ENCODE results near the gene WDFY2.

The WDFY2 gene

GRCh38 chr13:51556740-51557139, 27.5 kb upstream of the WDFY2 start:
- no peak overlapping the region for H3K4me3 ChIP-seq (ENCODE audit: low read depth, low read length)
- no peak for DNase-seq (ENCODE audit: low read depth)
- TF ChIP-seq CTCF (IDR thresholded peaks at IDR 0.05; ENCODE audit: insufficient read depth, low read depth, low read length, missing control alignments), result no peak

DNA sequence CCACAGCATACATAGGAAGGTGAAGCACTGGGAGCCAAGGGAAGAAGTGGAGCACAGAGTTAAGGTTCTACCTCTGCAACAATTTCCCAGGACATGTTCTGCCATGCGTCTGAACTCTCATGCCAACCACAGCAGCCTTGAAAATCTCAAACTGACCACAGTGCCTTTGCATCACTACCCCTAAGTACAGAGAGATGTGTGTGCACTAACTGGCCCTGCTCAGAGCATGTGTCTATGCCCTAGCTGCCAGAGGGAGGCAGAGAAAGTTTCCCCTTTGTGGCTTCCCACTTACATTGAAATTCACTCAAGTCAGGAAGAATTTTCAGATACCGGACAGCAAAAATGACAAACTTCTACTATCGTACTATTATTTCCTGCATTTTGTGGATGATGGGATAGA, 26.8 kb upstream of the WDFY2 start:
- H3K4me3 ChIP-seq (ENCODE audit: low read depth, low read length), result no peak overlapping the region
- TF ChIP-seq CTCF (IDR thresholded peaks at IDR 0.05; ENCODE audit: insufficient read depth, low read depth, low read length, missing control alignments), result no peak
- no peak for DNase-seq (ENCODE audit: low read depth)

DNA sequence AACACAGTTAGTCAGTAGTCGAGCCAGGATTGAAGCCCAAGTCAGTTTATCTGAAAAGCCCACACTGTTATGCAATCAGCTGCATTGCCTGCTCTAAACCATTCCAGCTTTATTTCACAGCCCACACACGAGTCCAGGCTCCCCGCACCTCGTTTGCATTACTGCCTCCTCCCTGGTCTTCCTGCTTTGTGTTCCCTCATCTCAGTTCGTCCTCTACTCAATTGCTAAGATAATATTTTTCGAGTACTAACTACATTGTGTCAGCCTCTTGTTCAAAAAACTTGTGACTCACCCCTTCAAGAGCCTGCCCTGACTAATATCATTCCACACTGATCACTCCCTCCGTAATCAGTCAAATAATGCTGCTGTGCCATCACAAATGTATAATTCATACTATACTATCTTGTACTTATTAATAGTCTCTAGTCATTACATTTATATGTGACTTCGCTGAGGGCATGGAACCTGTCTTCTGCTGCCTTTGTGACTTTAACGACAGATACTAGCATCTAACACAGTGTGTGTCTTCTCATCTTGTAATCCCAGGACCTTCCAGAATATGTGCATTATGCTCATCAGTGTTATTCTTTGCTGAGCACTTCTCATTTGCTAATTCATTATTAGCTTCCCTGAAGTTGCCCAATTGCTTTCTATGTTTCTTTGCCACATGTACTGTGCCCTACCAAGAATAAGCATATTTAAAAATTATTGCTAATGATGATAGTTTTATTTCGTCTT, 26.2 kb upstream of the WDFY2 start:
- no peak for DNase-seq (ENCODE audit: low read depth)
- TF ChIP-seq CTCF (IDR thresholded peaks at IDR 0.05; ENCODE audit: insufficient read depth, low read depth, low read length, missing control alignments), result no peak
- no peak overlapping the region for H3K4me3 ChIP-seq (ENCODE audit: low read depth, low read length)

- H3K4me3 ChIP-seq (ENCODE audit: low read depth, low read length), result no peak overlapping the region
- DNase-seq (ENCODE audit: low read depth), result peak; percentile 24
- TF ChIP-seq CTCF (IDR thresholded peaks at IDR 0.05; ENCODE audit: insufficient read depth, low read depth, low read length, missing control alignments), result no peak
These were observed 24.1 kb upstream of the WDFY2 start for GRCh38 chr13:51559946-51560735.

DNA sequence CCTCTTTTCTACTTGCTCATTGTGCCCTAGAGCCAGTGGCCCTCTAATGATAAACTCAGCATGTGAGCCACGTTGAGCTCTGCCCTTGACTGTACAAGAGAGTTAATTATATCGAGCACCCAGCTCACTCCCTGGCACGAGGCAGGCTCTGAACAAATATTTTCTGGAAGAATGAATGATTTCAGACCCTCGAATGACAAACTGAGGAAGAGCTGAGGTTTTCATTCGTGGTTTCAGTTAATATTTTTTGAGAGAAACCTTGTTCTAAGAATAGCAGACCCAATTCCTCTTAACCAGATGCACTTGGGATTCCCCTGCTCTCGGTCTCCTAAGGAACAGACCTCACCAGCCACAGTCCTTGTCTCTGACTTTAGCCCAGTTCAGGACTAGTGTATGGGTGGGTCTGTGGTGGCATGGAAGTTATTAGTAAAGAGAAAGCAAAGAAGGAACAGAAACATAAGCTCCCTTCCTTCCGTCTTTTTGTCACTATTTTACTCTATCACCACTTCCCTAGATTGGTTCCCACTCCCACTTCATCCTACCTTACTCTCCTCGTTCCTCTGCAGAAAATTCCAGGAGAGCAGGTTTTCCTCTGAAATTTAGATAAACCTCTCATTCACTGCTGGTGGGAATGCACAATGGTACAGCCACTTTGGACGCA, 22.1 kb upstream of the WDFY2 start:
- H3K4me3 ChIP-seq (ENCODE audit: low read depth, low read length), result no peak overlapping the region
- peak; percentile 82 for DNase-seq (ENCODE audit: low read depth)
- TF ChIP-seq CTCF (IDR thresholded peaks at IDR 0.05; ENCODE audit: insufficient read depth, low read depth, low read length, missing control alignments), result no peak

DNA sequence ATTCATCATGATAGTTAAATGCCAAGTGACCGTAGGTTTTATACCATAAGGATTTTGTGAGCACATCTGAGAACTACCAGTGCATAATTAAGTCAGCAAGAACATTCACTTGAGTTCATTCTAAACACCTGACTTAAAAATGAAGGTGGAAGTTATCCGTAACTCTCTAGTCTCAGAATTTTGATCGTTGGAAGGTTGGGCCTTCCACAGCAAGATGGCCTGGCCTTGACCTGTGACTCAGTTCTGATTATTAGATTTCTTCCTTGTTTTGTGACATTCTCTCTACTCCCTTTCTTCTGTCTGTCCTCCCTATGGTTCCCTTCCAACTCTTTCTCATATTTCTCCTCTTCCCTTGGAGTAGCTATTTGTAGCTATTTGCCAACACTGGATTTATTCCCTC, 20.0 kb upstream of the WDFY2 start:
- DNase-seq (ENCODE audit: low read depth), result no peak
- H3K4me3 ChIP-seq (ENCODE audit: low read depth, low read length), result no peak overlapping the region
- no peak for TF ChIP-seq CTCF (IDR thresholded peaks at IDR 0.05; ENCODE audit: insufficient read depth, low read depth, low read length, missing control alignments)

Data from GM12865 (cell line).